Stomach (tissue), 9 donors: ENCODE results near the gene ERAL1. TPM values are rescaled to one million over a fixed set of nuclear protein-coding genes. Genes with fewer than 3 reads are reported as not detected.

Experiments used
- DNase-seq, 2 donors: peaks; one replicate each; pipeline versions ENCODE4 v3.0.0 to v3.0.0-alpha.2; 2013 to 2019
- H3K27ac ChIP-seq, 5 donors: fragments of 200-600 bp in 4 of 5; sonication (generic) in 4 of 5; one replicate each; pipeline ENCODE4 v1.5.1; 2013 to 2019; ENCODE audit warnings: mild to moderate bottlenecking in 1 of 5, moderate library complexity in 1 of 5
- H3K27me3 ChIP-seq, 3 donors: fragments of 200-600 bp; sonication (generic); one replicate each; pipeline ENCODE4 v1.5.1; 2017 to 2019; ENCODE audit warnings: mixed run types in 1 of 3
- H3K36me3 ChIP-seq, 4 donors: fragments of 200-600 bp; sonication (generic); 1 replicate in 3 of 4; 2 replicates in 1 of 4; pipeline ENCODE4 v1.5.1; 2016 to 2019
- H3K4me1 ChIP-seq, 4 donors: fragments of 200-600 bp; sonication (generic); one replicate each; pipeline ENCODE4 v1.5.1; 2016 to 2019
- H3K4me3 ChIP-seq, 4 donors: fragments of 200-600 bp; sonication (generic) in 3 of 4; one replicate each; pipeline ENCODE4 v1.5.1; 2016 to 2019; ENCODE audit warnings: mild to moderate bottlenecking in 1 of 4
- H3K9me3 ChIP-seq, 4 donors: fragments of 200-600 bp; sonication (generic); one replicate each; pipeline ENCODE4 v1.5.1; 2016 to 2019
- CTCF ChIP-seq, 7 experiments: fragments of 450-650 bp in 4 of 7; fragments of 200-600 bp in 3 of 7; sonication (generic) in 3 of 7; IDR thresholded peaks; one replicate each; pipeline ENCODE4 v1.5.1; 2016 to 2019; ENCODE audit warnings: antibody characterized with exemption in 7 of 7, control low read depth in 2 of 7, mild to moderate bottlenecking in 1 of 7
- EP300 ChIP-seq: sonication (generic); formaldehyde crosslinking; IDR thresholded peaks from one replicate; pipeline ENCODE4 v1.6.1; 2017; ENCODE audit warnings: antibody characterized with exemption
- POLR2A ChIP-seq, 4 donors: fragments of 450-650 bp; IDR thresholded peaks; one replicate each; pipeline ENCODE4 v1.6.1; 2016; ENCODE audit warnings: antibody characterized with exemption in 4 of 4, control low read depth in 2 of 4, mild to moderate bottlenecking in 1 of 4, moderate library complexity in 1 of 4
- POLR2AphosphoS5 ChIP-seq, 3 donors: sonication (generic); formaldehyde crosslinking; IDR thresholded peaks; one replicate each; pipeline ENCODE4 v1.6.1; 2016; ENCODE audit warnings: antibody characterized with exemption in 3 of 3
- WGBS, 5 donors: extraction: QIAGEN DNeasy Blood & Tissue Kit in 3 of 5; methylation state at CpG; one replicate each; pipeline versions ENCODE4 v1.1.5 to v1.1.7; 2013 to 2018; 5-methylcytosine and 5-hydroxymethylcytosine counted together
- intact Hi-C: fragments of 100-400 bp; cut with DNase I; formaldehyde crosslinking; loops from one replicate; pipeline ENCODE4 v1.15.1; 2023; ENCODE audit warnings: low total_unique reads
- polyA plus RNA-seq, 3 donors: library from polyadenylated mRNA; stranded (reverse); fragments of 200-250 nt; gene quantifications; one replicate each; pipeline ENCODE4 v1.2.3, GENCODE V29; 2013
- total RNA-seq, 5 donors: library from RNA; depleted of rRNA; stranded (reverse); fragments of >200 nt; gene quantifications; one replicate each; pipeline versions ENCODE4 v1.1.0 to v1.2.3, GENCODE V29; 2014 to 2016
- donor health status: healthy with polysubstance abuse.
- donor health status: Bipolar disorder and iron deficiency.
- donor health status: healthy.

Gene ERAL1
- total and polyA plus RNA-seq, 8 donors = 23.1 to 97.0 (median 46.5) TPM

- Histone ChIP-seq H3K27me3 (no peaks in the 10 kb centered on the region), H3K27ac (no peak overlapping the region), H3K36me3 (peaks cover 32 to 45% (median 43%) of the 10 kb centered on the region in 4 donors), H3K9me3 (no peaks in the 10 kb centered on the region), H3K4me1 (peaks cover 19 to 67% (median 52%) of the 10 kb centered on the region in 4 donors), H3K4me3 (no peak overlapping the region)
- TF ChIP-seq POLR2AphosphoS5 (IDR thresholded peaks at IDR 0.05) (no peak), EP300 (no peak), CTCF (IDR thresholded peaks at IDR 0.05) (no peak), POLR2A (IDR thresholded peaks at IDR 0.05) (no peak)
- DNase-seq = no peak
- 56 to 74% (median 57%) methylated on average over 4 of the region's 4 CpGs for WGBS, 5 donors
- intact Hi-C loops = no loop called here
Measured at GRCh38 chr17:28904800-28905199, 50.0 kb downstream of the ERAL1 start.

- Histone ChIP-seq H3K4me1 (peaks cover 19 to 61% (median 49%) of the 10 kb centered on the region in 4 donors), H3K36me3 (peaks cover 47 to 59% (median 58%) of the 10 kb centered on the region in 4 donors), H3K27me3 (no peaks in the 10 kb centered on the region), H3K9me3 (no peaks in the 10 kb centered on the region), H3K27ac (no peak overlapping the region), H3K4me3 (no peak overlapping the region)
- TF ChIP-seq CTCF (IDR thresholded peaks at IDR 0.05) (no peak), POLR2AphosphoS5 (IDR thresholded peaks at IDR 0.05) (no peak), POLR2A (IDR thresholded peaks at IDR 0.05) (no peak), EP300 (no peak)
- DNase-seq = no peak
- intact Hi-C loops = no loop called here
- 60 to 84% (median 82%) methylated on average over 1 to 9 of the region's 9 CpGs for WGBS, 5 donors
Measured at GRCh38 chr17:28906276-28906675, 51.5 kb downstream of the ERAL1 start.

- peaks cover 53 to 65% (median 64%) of the 10 kb centered on the region in 4 donors for H3K36me3 ChIP-seq
Measured at GRCh38 chr17:28906706-28907438, 52.1 kb downstream of the ERAL1 start.

GRCh38 chr17:28907709-28908475, 53.1 kb downstream of the ERAL1 start:
- intact Hi-C loops = no loop called here
- Histone ChIP-seq H3K4me1 (peaks cover 31 to 66% (median 47%) of the 10 kb centered on the region in 4 donors), H3K36me3 (peaks cover 63 to 76% (median 74%) of the 10 kb centered on the region in 4 donors), H3K9me3 (no peaks in the 10 kb centered on the region), H3K4me3 (no peak overlapping the region), H3K27me3 (no peaks in the 10 kb centered on the region), H3K27ac (peak overlapping the region in 4 of 5 donors; percentile 74 to 83 (median 78))
- DNase-seq = peak in 1 of 2 donors; percentile 60
- WGBS, 5 donors = 61 to 77% (median 71%) methylated on average over 3 of the region's 3 CpGs
- TF ChIP-seq POLR2A (IDR thresholded peaks at IDR 0.05) (no peak), POLR2AphosphoS5 (IDR thresholded peaks at IDR 0.05) (no peak), CTCF (IDR thresholded peaks at IDR 0.05) (no peak), EP300 (no peak)

More at GRCh38 chr17:28906706-28907438, 52.1 kb downstream of the ERAL1 start:
- DNase-seq = no peak
- intact Hi-C loops = no loop called here
- no peak overlapping the region for H3K4me3 ChIP-seq
- H3K9me3 ChIP-seq = no peaks in the 10 kb centered on the region
- H3K27ac ChIP-seq = peak overlapping the region in 4 of 5 donors; percentile 4 to 83 (median 77)
- no peak for TF ChIP-seq EP300
- no peak for TF ChIP-seq POLR2AphosphoS5 (IDR thresholded peaks at IDR 0.05)
- H3K4me1 ChIP-seq = peaks cover 22 to 60% (median 46%) of the 10 kb centered on the region in 4 donors
- H3K27me3 ChIP-seq = no peaks in the 10 kb centered on the region
- WGBS, 5 donors = 65 to 69% (median 67%) methylated on average over 7 of the region's 7 CpGs
